GM18870 (cell line): ENCODE data around the gene TFDP1.
A peak's percentile ranks its signal among the peaks of the same experiment; 100 is the strongest.

Experiments used
- ATAC-seq: cut with Tn5 transposase; IDR thresholded peaks from one replicate; pipeline ENCODE4 v1.9.1; 2021; ENCODE audit warnings: moderate library complexity; ENCODE audit not compliant: unreplicated experiment

The TFDP1 gene

DNA sequence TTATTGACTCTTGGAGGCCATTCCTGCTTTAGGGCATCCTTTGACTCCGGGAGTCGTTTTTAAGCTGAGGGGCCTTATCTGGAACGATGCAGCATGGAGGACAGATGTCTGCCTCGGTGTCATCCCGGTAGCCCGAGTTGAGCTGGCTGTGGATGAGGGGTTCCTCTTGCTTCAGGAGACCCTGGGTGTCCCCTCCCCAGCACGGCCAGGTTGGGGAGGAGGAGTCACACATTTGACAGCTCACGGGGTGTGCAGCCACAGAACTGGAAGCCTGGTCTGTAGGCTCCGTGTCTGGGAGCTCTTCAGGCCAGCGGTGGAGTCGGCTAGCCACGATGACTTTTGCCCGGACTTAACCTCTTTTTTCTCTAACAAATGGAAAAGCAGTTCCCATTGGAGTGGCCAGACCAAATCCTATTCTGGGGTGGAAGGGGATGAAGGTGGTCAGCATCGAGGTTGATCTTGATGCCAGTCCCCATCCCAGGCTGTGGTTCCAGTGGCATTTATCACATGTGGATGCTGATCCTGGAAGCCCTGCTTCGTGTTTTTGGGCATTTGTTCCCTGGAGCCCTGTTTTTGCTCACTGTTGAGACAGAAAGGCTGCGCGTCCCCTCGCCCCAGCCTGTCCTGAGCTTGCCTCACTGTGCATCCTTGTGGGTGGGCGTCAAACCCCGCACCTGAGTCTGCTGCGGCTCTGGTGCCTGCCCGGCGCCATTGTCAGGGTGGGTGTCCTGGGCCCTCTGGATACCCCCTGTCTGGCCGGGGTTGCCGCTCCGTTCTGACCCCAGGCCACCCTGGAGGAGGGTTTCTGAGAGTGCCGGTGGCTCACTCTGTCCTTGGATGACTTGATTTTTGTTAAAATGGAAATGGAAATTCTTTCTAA is 12.0 kb downstream of the TFDP1 start:
- ATAC-seq, result no peak

DNA sequence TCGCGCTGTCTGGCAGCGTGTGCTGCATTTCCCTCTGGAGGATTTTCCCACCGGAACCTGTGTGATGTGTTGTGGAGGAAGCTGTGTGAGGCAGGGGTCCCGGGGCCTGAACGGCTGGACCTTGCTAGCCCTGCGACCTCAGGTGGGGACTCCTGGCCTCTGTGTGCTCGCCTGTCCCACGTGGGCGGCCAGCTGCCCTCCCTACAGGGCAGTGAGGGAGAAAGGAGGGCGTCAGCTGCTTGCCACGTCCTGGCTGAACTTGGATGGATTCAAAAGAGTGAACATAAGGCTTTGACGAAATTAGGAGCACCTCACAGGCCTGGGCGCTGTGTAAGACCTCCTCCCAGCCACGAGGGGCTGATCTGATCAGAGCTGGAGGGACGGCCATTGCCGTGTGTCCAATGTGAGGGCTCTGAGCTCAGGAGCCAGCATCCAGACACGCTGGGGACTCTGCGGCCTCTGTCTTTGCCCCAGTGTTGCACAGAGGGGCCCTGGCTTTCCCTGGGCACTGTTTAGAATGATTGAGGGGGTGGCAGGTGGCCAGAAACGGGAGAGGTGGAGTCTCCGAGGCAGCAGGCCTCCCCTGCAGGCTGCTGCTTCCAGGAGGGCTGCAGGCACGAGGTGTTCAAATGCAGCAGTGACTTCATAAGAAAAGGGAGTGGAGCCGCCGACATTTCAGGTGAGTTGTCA is 13.0 kb downstream of the TFDP1 start:
- no peak for ATAC-seq

DNA sequence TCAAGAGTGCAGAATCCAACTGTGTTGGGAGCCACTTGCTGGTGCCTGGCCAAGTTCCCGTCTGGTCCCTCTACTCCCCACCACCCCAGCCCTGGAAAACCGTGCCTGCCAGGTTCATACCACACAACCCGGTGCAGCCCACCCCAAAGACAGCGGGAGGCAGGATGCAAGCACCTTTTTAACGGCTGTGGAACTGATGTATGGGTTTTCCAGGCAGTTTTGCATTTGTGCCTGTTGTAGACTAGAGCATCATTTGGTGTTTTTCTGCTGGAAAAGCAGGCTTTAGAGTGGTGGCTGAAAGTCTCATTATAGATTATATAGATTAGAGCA is 13.5 kb downstream of the TFDP1 start:
- no peak for ATAC-seq

DNA sequence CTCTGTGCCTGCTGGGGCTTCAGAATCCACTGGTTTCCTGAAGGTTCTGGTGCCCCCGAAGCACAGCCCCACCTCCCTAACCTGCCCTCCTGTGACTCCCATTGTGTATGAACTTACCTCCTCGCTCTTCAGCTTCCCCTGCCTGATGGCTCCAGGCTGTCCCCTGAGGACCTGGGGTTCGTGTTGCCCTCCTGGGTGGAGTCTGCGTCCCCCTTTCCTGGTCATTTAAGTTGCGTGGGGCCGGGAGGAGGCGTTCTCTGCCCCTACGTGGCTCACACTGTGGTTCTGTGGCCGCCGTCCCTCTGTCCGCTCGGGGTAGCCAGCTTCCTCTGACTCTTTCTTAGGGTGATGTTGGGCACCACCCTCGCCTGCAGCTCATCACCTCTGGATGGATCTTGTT is 13.9 kb downstream of the TFDP1 start:
- ATAC-seq, result no peak

DNA sequence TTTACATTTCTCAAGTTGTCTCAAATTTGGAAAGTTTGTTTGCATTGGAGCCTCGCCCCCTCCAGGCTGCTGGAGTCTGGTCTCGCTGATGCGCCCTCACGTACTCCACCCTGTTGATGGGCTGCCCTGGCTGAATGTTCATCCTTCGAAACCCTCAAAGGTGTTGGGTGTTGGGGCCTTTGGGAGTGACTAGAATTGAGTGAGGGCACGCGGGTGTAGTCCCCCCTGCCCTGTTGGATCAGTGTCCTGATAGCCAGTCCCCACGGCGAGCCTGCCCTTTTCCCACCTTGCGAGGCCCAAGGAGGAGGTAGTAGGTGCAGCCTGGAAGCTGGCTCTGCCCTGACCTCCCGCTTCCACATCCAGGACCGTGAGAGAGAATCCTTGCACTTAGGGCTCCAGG is 14.8 kb downstream of the TFDP1 start:
- no peak for ATAC-seq

DNA sequence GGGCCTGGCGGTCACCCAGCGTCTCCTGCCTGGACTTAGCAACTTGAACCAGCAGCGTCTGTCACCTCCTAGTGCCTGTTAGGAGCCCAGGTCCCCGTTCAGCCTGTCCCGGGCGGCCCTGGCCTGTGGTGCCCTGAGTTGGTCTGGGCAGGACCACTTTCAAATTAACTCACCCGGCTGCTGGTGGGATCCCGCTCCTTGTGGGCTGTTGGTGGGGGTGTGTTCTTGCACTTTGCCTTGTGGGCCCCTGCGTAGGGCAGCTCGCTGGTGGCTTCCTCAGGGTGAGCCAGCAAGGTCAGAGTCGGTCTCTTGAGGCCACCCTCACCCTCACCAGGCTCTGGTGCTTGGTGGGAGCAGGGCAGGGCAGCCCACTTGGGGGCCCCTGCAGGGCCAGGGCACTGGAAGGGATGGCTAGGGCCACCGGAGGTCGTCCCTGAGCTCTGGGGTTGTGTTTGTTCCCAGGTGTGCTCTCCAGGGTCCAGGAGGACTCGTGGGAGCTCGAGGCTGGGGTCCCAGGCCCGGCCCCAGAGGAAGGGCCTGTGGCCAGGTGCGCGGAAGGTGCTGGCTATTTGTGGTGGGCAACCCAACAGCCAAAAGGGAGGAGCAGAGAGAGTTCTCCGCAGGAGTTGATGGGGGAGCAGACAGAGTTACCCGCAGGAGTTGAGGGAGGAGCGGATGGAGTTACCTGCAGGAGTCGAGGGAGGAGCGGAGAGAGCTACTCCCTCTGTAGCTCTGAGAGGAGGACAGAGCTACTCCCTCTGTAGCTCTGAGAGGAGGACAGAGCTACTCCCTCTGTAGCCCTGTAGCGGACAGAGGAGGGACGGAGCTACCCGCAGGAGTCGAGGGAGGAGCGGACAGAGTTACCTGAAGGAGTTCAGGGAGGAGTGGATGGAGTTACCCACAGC is 16.9 kb downstream of the TFDP1 start:
- ATAC-seq, result no peak

DNA sequence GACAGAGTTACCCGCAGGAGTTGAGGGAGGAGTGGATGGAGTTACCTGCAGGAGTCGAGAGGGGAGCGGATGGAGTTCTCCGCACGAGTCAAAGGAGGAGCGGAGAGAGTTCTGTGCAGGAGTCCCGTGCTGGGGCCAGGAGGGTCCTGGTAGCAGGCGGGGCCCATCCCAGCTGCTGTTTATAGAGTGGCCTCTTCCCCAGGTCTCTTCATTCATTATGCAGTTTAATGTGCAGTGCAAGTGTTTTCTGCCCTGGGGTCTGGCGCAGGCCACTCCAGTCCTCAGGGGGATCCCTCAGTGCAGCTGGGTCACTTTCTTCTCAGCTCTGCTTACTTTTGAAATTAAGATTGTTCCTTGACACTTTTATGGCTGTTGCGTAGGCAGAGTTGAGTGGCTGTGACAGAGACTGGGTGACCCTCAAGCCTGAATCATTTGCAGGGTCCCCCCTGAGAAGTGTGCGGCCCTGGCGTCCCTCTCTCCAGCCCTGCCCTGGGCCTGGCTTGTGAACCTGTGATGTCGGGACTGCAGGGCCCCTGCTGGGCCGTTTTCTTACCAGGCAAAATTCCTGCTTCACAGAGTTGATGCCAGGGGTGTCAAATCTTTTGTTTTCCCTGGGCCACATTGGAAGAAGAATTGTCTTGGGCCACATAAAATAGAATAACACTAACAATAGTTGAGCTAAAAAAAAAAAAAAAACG is 17.9 kb downstream of the TFDP1 start:
- no peak for ATAC-seq

DNA sequence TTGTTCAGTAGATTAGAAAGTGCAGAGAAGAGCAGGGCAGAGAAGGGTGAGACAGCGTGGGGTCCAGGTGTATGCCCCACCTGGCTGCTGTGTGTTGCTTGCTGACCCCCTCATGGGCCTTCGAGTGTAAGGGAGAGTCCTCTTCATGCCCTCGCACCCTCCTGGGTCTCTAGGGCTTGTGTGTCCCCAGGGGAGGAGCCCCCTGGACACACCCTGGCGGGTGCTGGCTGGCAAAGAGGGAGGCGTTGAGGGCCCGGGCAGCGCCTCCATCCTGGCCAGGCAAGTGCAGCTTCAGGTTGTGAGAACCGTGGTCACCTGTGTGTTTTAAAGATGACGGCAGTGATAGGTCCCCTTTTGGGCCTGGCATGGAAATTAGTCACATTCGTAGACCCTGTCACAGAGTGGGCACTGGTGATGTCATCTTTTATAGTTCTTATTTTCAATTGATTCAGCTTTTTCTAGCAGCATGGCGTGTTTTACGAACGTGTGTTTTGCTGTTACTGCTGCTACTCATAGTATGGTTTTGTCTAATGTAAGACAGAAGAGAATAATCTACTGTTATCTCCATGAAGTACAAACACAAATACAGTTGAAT is 18.7 kb downstream of the TFDP1 start:
- ATAC-seq, result no peak

DNA sequence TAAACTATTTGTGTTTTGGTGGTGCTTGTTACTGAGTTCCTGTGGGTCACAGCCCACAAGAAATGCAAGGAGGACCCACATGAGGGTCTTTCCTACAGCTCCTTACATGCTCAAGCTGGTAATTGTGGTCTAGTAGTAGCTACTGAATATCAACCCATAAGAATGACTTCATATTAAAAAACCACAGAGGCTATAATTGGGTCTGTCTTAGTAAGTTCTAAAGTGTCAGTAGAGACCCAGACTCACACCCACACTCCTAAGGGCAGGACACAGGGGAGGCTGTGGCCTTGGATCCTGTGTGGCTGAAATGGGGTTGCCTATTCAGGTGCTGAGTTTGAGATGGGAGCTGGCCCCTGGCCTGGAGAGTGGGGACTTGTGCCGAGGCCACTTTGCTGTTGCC is 19.6 kb downstream of the TFDP1 start:
- ATAC-seq, result peak; percentile 67

DNA sequence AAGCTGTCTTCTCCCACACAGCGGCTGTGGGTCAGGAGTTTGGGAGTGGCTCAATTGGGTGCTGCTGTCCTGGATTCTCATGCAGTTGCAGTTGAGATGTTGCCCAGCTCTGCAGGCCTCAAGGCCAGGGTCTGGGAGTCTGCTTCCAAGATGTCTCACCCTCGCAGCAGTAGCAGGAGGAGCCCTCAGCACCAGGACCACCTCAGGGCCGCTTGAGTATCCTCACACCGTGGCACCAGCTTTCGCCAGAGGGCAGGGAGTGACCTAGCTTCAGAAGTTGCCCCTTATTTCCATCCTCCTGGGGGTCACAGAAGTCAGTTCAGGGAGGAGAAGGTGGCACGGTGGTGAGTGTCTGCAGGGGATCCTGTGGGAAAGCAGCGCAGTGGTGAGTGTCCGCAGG is 20.9 kb downstream of the TFDP1 start:
- ATAC-seq, result no peak

DNA sequence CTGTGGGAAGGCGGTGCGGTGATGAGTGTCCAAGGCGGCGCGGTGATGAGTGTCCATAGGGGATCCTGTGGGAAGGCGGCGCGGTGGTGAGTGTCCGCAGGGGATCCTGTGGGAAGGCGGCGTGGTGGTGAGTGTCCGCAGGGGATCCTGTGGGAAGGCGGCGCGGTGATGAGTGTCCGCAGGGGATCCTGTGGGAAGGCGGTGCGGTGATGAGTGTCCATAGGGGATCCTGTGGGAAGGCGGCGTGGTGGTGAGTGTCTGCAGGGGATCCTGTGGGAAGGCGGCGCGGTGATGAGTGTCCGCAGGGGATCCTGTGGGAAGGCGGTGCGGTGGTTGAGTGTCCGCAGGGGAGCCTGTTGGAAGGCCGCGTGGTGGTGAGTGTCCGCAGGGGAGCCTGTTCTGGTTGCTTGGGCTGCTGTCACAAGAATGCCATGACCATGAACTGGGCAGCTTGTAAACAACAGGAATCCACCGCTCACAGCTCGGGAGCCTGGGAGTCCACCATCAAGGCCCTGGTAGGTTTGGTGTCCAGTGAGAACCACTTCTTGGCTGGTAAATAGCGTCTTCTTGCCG is 21.4 kb downstream of the TFDP1 start:
- no peak for ATAC-seq

DNA sequence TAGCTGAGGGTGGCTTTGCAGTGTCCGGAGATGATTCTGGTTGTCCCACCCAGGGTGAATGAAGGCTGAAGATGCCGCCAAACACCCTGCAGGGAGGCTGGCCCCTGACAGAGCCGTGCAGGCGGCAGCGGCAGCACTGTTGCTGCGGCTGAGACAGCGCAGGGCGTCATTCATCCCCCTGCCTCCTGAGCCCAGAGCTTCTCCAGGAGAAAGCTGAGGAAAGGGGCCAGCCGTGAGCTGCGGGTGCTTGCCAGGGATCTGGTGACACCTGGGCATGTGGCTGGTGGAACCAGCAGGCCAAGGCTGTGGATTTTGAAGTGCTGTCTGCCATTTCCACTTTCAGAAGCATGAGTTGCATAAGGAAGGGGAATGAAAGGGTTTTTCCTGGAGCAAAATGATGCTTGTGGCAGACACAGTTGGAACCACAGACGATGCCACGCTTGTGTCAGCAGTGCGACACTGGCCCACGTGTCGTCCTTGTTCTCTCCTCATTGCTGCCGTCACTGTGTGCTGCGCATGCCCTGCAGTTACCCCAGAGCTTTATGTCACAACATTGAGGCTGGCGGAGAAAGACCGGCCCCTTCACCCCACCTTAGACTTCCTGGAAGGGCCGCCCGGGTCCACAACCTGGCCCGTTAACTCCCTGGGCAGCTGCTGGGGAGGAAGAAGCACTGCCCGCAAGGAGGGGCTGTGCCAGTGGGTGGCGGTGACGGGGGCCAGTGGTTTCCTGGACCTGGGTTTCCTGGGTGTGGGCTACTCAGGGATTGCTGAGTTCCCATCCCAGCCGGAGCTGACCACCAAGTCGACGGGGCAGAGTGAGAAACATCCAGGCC is 22.7 kb downstream of the TFDP1 start:
- no peak for ATAC-seq

DNA sequence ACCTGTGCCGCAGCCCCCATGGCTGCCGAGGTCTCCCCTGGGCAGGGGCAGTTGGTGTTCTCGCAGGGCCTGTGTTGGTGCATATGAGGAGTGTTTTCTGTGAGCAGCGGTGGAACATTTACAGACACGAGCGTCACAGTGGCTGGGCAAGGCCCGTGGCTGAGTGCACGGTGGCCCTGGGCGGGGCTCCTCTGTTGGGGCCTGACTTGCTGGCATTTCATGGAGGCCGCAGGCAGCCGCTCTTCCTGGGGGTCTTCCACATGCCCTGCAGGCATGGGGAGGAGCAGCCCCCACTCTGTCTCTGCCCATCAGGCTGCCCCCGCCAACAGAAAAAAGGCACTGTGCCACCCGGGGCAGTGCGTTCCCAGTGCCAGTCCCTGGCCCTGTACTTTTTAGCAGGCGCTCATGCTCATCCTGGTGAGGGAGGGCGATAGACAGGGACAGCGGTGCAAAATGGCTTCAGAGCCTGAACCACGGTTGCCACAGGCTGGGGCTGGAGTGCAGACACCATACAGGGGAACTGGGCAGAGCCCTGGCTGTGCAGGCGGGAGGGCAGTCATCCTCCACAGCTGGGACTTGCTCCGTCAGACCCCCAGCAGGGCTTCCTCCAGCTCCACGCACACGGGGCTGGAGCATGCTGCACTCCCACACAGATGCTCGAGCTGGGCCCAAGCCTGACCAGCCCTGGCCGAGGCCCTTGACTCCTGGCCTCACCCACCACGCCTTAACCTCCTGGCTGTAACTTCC is 23.5 kb downstream of the TFDP1 start:
- ATAC-seq, result no peak

DNA sequence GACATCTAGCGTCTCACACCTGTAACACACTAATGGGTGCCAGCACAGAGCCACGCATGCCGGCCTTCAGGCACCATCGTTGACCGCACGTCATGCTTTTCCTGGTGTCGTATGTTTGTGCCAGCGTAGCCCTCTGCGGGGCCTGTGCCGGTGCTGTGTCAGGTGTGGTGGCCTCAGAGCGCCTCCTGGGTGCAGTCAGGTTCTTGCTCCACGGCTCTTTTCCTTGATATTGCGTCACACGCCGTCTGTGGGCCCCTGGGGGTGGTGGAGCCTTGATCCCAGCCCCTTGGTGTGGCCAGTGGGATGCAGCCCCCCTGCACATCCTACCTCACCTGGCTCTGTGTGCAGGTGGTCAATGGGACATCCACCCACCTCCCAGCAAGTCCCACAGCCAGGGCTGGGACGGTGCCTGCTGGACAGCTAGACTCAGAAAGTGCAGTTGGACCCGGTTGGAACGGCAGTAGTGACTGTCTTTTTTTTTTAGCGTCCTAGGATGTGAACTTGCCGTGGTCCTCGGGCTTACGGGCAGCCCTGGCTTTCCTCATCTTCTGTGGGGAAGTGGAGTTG is 24.5 kb downstream of the TFDP1 start:
- no peak for ATAC-seq

DNA sequence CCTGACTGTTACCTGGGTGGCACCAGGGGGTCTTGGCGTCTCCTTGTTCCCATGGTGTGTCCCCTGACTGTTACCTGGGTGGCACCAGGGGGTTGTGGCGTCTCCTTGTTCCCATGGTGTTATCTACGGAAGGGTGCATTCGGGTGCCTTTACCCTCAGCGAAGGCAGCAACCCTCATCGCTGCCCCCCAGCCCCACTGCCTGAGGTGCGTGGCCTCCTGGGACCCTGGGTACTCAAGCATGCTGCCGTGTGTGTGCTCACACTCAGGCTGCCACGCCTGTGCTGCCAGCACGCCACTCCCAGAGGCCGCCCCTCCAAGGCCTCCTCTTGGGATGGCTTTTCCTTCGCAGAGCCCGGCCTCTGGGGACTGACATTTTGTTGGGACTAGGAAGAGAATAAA is 25.1 kb downstream of the TFDP1 start:
- ATAC-seq, result no peak

DNA sequence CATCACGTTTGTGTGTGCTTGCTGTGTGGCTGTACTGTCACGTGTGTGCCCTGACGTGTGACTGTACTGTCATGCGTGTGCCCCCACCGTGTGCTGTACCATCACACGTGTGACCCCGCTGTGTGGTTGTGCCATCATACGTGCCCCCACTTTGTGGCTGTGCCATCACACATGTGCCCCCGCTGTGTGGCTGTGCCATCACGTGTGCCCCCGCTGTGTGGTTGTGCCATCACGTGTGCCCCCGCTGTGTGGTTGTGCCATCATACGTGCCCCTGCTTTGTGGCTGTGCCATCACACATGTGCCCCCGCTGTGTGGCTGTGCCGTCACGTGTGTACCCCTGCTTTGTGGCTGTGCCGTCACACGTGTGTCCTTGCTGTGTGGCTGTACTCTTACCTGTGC is 25.7 kb downstream of the TFDP1 start:
- no peak for ATAC-seq

DNA sequence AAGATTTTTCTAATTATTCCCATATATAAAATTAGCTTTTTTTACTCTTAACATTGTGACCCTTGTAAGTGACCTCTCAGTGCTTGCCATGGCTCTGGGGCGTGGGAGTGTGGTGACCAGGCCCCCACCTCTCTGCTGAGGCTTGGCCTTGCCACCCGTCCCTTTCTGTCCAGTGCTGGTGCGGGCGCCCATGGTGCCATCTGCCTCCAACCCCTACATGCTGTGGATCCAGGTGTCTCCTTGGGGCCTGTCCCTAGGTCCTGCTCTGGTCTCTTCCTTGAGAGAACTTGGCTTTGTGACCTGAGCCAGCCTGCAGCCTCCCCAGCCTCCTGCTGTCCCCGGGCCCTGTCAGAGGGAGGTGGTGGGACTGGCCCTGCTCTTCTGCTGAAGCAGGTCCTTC is 27.4 kb downstream of the TFDP1 start:
- ATAC-seq, result no peak

DNA sequence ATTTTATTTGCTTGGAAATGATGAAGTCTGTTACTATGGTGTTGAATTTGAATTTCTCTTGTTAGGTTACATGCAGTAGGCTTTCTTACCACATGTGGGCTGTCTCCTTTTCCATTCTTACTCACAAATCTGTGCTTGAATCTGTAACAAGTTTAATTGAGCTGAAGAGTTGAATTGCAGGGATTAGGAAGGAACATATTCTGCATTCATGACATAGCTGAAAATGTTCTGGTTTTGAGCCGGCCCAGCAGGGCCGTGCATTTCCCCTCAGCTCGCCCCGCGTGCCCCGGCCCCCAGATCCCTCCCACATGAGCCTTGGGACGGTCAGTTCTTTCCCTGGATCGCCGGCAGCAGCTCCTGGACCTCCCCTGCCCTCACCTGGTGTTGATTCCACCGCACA is 28.1 kb downstream of the TFDP1 start:
- ATAC-seq, result no peak
